HG03097 (cell line): ENCODE data around the gene GLYATL3.

Source experiments
- ATAC-seq: cut with Tn5 transposase; IDR thresholded peaks from one replicate; pipeline ENCODE4 v1.9.1; 2021; ENCODE audit not compliant: unreplicated experiment, low FRiP score

Gene GLYATL3

DNA sequence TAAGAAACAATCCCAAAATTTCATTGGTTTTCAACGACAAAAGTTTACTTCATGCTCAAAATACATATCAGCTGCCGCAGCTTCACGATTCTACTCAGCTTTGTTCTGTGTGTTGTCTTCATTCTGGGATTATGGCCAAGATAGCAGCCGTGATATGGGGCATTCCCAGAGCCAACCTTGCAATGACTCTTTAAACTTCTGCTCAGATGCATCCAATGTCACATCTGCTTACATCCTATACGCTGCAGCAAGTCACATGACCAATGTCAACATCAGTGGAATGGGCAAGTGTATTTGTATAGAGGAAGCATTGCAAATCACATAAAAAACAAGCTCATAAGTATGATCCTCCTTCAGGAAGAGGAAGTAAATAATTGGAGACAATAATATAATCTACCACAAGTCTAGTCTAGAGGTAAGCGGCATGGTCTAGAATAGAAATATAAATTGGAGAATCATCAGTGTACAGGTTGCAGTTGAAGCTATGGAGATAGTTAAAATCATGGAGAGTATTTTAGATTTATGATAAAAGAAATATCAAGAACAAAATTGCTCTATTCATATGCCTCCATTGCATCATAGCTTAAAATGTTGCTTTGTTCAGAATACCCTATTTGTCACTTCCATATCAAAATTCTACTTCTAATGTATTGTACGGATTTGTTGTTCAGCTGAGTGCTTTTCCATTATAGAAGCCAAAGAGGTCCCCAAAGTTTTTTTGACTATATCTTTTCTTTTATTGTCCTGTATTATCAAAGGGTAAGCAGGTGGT is 43.5 kb downstream of the GLYATL3 start:
- no peak for ATAC-seq

DNA sequence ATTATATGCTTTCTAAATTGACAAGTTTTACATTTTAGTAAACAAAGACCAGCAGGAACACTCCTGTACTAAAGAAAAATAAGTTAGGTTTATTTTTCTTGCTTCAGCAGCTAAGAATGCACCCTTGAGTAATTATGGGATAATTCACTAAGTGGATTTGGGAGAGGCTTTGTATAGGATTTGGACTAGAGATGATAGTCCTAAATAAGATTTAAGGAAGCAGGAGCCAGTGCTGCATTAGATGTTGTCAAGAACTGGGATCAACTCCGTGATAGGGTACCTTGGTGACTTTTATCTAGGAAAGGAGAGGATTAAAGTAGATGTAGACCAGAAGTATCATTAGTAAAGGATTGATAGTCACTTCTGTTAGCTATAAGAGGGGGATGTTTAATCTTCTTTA is 46.6 kb downstream of the GLYATL3 start:
- no peak for ATAC-seq

DNA sequence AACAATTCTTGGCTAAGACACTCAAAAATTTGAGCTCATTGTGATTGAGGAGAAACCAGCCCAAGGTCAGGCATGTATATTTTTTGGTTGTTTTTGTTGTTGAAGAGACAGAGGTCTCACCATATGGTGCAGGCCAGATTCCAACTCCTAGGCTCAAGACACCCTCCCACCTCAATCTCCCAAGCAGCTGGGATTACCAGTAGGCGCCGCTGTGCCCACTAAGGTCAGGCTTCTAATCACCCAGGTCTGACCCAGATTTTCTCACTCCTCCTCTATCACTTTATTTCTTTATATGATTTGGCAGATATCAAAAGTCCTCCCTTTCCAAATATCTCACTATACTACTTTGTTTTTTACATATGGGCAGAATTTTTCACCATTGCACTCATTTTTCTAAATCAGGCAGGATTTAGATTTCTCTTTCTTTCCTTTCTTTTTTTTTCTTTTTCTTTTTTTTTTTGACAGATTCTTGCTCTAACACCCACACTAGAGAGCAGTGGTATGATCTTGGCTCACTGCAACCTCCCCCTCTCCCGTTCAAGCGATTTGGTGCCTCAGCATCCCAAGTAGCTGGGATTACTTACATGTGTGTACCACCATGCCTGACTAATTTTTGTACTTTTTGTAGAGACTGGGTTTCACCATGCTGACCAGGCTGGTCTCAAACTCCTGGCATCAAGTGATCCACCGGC is 49.0 kb downstream of the GLYATL3 start:
- ATAC-seq = no peak

DNA sequence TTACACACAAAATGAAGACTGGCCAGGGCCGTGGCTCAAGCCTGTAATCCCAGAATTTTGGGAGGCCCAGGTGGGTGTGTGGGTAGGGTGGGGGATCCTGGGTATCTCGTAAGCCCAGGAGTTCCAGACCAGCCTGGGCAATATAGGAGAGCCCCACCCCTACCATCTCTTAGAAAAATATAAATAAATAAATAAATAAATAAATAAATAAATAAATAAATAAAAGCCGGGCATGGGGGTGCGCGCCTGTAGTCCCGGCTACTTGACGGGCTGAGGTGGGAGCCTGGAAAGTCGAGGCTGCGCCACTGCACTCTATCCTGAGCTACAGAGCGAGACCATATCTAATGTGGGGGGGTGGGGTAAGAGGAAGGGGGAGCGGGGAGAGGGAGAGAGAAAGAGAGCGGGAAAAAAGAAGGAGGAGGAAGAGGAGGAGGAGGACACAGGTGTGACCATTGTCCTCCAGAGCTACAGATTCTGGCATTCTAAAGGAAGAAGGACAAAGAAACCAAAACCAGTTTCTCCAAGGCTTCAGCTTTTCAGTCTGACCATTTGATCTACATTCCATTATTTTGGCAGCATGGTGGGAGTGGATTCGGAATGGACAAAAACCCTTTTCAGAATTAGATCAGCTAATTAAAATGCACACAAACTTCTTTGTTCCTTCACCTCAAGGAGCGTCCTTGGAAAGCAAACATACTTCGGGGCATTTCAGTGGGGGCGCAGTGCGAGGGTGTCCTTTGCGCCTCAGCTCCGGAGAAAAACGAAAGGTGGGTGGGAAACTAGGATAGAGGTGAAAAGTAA is 50.2 kb downstream of the GLYATL3 start:
- ATAC-seq = no peak

DNA sequence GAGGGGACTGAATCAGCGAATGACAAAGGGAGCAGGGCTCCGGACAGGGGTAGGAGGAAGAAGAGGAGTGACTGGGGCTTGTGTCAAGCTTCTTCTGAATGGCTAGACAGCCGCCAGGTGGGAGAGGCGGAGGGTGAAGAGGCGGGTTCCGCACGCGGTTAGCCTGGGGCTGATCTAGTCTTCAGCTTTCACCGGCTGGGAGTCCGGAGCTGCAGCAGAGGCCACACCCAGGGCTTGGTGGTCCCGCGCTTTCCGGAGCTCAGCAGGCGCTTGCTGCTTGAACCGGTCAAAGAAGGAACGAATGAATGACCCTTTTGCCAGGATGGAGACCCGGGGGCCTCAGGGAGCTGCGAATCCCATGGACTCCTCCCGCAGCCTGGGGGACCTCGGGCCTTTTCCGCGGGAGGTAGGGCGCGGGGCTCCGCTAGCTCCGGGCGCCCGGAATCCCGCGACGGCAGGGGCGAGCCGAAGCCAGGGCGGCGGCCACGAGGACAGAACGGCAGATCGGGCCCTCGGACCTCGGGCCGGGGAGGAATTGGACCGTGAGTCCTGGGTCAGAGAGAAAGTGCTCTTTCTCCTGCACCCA is 50.9 kb downstream of the GLYATL3 start, which contains the start of gene C6orf141:
Gene C6orf141, plus strand, starts transcription at position 177 of the 586 bp plus-strand sequence. Its CDS starts 125 bp downstream, at position 302.
- peak; percentile 78 for ATAC-seq

DNA sequence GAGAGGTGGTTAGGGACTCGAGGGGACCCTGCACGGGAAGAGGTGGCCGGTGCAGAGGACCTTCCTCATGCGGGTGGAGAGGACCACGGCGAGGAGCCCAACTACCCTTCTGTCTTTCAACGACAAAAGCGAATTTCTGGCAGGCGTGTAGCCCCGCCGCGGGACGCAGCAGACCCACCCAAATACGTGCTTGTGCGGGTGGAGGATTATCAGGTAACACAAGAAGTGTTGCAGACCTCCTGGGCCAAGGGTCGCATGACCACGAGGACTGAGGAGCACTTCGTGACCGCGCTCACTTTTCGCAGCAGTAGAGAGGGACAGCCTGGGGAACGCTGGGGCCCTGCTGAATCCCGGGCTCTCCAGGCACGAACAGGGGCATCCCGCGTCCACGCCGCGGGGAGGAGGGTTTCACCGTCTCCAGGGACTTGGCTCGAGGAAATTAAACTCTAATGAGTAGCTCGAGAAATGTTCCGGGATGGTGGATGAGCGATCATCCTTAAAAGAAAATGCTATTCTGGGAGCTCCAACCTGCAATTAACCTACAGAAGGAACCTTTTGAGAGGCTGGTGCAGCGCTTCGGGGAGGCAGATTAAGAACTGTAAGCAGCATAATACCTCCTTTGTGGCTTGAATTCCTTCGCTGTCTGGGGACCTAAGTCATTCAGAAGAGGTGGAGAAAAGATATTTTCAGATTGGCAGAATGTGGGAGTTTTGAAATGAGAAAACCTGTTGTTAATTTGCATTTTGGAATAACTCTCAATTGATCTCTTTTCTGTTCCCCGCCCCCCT is 51.5 kb downstream of the GLYATL3 start:
- ATAC-seq = peak; percentile 35

DNA sequence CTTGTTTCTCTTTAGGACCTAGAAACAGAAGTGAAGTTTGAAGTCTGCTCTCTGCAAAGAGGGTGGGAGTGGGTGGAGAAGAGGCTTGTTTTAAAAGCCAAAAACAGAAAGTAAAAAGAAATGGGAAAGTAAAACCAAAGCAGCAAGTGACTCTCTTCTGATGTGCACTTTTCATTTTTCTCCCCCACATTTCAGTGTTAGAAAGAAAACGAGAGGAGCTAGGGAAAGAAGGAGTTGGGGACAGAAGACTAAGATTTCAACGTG is 52.1 kb downstream of the GLYATL3 start:
- peak; percentile 42 for ATAC-seq

DNA sequence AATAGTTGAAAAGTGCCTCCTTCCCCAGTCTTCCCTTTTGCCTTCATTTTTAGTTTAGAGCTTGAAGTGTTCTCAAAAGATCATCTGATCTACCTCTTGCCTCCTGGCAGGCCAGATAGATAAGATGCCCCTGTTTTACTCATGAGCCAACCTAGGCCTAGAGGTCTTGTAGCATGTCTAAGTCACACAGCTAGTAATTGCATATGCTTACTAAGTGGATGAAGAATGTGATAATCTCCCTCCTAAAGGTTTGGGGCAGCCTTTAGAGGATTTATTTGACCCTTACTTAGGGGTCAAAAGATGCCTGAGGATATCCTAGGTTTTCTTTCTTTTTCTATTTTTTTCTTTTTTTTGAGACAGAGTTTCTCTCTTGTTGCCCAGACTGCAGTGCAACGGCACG is 52.9 kb downstream of the GLYATL3 start:
- no peak for ATAC-seq

DNA sequence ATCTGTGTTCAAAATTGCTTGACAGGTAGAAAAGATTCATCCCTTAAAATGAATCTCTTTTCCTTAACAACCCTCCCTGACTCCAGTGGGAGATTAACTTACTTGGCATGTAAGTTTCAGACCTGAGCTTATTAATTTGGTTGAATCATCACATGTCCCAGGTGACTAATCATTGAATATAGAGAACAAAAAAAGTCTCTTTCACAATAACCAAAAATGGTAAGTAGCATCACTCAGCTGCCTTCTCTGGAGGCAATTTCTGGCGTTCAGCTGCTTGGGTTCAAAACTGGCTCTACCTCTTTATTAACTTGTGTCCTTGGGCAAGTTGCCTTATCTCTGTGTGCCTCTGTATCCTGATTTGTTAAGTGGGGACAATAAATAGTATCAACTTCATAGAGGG is 53.7 kb downstream of the GLYATL3 start:
- ATAC-seq = no peak

DNA sequence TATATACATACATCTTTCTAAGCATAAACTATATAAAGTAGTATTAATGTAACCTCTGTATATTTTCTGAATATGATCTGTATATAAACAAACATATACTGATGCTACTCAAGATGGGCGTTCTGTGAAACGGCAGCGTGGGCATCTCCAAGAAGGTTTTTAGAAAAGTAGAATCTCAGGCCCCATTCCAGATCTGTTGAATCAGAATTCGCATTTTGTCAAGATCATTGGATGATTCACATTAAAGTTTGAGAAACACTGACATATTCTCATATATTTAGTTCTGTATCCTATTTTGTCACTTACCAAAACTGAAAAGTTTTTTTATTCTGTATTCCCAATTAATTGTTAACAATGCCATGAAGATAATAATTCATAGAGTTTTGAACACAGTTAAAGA is 56.2 kb downstream of the GLYATL3 start:
- no peak for ATAC-seq

DNA sequence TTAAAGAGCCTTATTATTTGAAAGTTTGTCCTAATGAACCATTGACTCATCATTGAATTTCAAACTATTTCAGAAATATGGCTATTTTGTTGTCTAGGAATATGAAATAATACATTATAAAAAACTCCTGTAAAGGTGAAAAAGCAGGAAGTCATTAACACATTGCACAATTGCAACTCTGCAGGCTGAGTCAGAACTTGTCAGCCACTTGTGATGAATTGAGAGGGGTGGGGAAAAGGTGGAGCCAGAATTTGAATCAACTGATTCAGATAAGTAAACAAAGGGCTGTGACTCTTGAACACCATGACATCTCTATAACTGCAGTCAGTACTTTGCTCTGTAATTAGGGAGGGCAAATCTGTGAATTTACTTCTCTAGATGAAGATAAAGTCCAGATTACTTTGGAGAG is 56.7 kb downstream of the GLYATL3 start:
- peak; percentile 50 for ATAC-seq

DNA sequence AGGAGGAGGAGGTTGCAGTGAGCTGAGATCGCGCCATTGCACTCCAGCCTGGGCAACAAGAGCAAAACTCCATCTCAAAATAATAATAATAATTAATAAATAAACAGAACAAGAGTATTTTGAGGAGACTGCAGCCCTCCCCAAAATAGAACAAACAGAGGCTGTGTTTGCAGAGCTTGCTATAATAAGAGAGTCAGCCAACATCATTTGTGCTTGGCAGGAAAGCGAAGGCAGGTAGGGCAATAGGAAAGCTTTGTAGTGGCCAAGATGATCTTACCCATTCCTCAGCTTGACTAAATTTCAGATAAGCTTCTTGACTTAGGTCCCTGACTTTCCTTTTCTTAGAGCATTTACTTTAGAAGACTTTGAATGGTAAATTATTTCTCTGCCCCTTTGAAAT is 57.5 kb downstream of the GLYATL3 start:
- ATAC-seq = no peak

DNA sequence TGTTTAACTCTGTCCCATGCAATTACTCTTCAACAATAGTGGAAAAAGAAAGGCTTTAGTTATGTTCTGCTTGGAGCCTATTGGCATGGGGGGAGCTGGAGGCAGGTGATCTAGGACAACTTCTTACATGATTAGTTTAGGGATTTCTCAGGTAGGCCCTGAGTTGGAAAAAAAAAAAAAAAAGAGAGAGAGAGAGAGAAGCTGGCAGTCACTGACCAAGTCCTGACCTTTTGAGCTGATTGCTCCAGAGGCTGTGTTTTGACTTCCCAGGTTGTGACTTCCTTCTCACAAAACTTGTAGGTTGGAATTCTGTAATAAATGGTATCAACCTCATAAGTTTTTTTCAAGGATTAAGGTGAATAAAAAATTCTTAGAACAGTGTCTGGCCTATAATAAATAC is 58.5 kb downstream of the GLYATL3 start:
- ATAC-seq = no peak

DNA sequence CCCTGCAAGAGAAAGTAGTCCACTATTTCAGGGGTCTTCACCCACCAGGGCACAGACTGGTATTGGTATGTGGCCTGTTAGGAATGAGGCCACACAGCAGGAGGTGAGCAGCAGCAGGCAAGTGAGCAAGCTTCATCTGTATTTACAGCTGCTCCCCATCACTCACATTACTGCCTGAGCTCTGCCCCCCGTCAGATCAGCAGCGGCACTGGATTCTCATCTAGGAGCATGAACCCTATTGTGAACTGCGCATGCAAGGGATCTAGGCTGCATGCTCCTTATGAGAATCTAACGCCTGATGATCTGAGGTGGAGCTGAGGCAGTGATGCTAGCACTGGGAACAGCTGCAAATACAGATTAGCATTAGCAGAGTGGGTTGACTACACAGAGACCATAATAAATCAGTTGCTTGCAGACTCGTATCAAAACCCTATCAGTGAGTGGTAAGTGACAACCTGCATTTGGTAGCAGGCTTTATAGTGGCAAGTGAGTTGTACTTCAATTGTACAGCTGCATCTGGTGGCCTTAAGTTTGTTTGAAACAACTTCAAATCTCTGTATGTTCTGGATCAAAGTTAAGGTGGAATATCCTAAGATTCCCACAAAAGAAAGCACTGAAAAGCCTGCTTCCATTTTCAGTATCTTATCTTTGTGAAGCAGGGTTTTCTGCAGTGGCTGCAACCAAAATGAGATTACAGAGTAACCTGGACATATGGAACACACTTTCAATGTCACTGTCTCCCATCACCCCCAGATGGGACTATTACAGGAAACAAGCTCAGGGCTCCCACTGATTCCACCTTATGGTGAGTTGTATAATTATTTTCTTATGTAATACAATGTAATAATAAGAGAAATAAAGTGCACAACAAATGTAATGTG is 63.5 kb downstream of the GLYATL3 start:
- no peak for ATAC-seq

DNA sequence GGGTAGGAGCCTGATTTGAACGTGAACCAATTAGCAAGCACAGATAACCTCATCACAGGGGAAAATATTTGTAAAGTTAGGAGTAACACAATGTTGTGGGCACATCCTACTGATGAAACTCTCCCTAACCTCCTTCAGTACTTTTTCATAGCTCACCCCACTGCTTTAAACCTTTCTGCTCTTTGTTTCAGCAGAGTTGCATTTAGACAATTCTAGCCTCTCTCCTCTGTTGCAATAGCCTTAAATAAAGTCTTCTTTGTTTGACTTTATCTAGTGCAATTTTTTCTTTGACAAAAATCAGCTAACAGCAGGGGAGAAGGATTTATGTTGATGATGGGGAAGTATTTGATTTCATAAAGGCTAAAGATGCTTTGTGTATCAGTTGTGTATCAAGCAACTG is 64.8 kb downstream of the GLYATL3 start:
- no peak for ATAC-seq

DNA sequence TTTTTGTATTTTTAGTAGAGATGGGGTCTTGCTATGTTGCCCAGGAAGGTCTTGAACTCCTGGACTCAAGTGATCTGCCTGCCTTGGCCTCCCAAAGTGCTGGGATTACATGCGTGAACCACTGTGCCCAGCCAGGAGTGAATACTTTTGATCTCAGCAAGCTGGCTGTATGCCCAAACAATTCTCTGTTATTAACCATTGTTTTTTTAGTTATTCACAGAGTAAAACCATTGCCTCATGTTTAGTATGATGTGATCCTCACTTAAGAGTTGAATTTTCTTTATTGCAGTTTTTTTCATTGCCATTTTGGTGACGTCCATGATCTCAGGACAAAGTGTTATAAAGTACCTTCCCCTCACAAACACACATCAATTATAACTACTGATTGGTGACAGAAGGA is 65.5 kb downstream of the GLYATL3 start:
- ATAC-seq = no peak

DNA sequence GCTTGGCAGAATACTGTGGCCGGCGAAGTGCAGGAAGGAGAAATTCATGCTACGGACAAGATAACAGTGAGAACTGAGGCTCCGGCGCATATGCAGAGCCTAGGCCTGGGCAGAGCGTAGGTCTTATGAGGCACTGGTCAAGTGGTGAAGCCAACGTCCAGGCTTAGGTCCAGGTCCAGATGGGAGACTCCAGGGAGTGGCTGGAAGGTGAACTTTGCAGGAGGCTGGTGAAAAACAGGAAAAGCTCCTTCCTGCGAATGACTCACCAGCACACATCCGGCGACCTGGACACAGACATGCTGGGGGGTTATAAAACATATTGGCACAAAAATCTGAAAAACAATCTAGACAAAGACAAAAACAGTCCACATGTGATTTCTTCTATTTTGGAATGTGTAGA is 66.1 kb downstream of the GLYATL3 start:
- ATAC-seq = no peak

DNA sequence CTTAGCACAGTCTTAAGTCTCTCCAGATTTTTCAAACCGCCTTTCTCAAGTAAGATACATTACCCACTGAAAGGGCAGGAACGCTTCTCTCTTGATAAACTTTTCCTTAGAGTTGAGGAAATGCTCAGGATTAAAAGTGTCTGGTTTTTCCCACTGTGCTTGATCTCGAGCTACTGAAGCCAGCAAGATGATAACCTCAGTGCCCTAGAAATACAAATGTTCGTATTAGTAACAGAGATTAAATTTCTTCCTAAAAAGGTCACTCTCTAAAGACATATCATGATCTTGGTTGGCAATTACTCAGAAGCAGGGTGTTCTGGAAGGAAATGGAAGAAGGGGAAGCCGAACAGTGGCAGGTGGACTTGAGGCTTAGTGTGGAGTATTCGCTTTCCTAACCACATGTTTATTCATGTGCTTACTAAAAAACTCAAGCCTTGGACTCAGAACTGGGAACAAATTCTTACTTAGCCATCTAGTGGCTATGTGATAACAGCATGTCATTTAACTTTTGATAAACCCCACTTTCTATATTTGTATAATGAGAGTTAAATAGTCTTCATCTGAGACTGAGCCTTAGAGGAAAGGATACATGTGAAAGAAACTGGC is 70.9 kb downstream of the GLYATL3 start:
- no peak for ATAC-seq

DNA sequence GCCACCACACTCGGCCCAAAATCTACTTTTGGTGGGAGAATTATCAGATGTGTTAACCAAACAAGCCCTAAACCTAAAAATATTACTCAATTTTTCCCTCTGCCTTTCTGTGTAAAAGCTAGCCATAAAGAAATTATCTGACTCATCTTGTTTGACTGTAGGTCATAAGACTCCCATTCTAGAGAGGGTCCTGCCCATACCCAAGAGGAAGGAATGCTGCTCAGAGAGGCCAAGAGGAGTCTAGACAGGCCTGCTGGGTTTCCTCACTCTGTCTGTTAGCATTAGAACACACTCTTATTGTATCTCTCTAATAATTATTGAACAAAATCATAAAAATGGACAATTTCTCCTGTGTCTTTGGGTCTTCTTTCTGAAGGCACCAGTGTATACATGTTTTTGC is 76.9 kb downstream of the GLYATL3 start:
- no peak for ATAC-seq
